HL-60 (cell line): ENCODE data around the gene LAMP2.

Experiments used
- GABPA ChIP-seq: IDR thresholded peaks from 2 replicates; pipeline ENCODE4 v1.6.1; 2012; ENCODE audit warnings: low read depth
- POLR2AphosphoS5 ChIP-seq: IDR thresholded peaks from 2 replicates; pipeline ENCODE4 v1.6.1; 2012; ENCODE audit warnings: low read depth
- TF ChIP-seq, protein P1 (sequence below): IDR thresholded peaks from one replicate; pipeline ENCODE4 v1.5.1; 2011; ENCODE audit warnings: low read length, control low read depth, inconsistent platforms; ENCODE audit not compliant: insufficient read depth
- TF ChIP-seq, protein P2 (sequence below): IDR thresholded peaks from 2 replicates; pipeline ENCODE4 v1.6.1; 2012; ENCODE audit warnings: low read depth; ENCODE audit not compliant: insufficient replicate concordance

DNA sequence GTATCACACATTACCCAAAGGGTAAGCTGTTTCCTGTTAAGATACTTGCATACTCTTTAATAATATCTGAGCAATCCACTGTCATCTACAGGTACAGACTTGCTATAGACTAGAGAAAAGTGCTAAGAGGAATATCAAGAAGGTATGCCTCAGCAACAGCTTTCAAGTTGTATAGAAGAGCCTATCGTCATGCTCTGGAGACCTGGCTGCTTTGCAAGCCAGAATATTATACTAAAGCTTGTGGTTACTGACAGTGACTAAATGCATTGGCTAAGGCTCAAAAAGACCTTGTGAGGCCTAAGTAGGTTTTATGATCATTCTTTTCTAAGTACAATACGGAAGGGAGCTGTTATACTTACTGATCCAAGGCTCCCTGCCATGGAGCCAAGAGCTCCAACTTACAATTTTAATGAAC, 11.3 kb downstream of the LAMP2 start:
- TF ChIP-seq, protein P1, sequence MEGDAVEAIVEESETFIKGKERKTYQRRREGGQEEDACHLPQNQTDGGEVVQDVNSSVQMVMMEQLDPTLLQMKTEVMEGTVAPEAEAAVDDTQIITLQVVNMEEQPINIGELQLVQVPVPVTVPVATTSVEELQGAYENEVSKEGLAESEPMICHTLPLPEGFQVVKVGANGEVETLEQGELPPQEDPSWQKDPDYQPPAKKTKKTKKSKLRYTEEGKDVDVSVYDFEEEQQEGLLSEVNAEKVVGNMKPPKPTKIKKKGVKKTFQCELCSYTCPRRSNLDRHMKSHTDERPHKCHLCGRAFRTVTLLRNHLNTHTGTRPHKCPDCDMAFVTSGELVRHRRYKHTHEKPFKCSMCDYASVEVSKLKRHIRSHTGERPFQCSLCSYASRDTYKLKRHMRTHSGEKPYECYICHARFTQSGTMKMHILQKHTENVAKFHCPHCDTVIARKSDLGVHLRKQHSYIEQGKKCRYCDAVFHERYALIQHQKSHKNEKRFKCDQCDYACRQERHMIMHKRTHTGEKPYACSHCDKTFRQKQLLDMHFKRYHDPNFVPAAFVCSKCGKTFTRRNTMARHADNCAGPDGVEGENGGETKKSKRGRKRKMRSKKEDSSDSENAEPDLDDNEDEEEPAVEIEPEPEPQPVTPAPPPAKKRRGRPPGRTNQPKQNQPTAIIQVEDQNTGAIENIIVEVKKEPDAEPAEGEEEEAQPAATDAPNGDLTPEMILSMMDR: no peak
- TF ChIP-seq POLR2AphosphoS5 (no peak), GABPA (no peak)
- TF ChIP-seq, protein P2, sequence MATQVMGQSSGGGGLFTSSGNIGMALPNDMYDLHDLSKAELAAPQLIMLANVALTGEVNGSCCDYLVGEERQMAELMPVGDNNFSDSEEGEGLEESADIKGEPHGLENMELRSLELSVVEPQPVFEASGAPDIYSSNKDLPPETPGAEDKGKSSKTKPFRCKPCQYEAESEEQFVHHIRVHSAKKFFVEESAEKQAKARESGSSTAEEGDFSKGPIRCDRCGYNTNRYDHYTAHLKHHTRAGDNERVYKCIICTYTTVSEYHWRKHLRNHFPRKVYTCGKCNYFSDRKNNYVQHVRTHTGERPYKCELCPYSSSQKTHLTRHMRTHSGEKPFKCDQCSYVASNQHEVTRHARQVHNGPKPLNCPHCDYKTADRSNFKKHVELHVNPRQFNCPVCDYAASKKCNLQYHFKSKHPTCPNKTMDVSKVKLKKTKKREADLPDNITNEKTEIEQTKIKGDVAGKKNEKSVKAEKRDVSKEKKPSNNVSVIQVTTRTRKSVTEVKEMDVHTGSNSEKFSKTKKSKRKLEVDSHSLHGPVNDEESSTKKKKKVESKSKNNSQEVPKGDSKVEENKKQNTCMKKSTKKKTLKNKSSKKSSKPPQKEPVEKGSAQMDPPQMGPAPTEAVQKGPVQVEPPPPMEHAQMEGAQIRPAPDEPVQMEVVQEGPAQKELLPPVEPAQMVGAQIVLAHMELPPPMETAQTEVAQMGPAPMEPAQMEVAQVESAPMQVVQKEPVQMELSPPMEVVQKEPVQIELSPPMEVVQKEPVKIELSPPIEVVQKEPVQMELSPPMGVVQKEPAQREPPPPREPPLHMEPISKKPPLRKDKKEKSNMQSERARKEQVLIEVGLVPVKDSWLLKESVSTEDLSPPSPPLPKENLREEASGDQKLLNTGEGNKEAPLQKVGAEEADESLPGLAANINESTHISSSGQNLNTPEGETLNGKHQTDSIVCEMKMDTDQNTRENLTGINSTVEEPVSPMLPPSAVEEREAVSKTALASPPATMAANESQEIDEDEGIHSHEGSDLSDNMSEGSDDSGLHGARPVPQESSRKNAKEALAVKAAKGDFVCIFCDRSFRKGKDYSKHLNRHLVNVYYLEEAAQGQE: no peak
